ENCODE results near the gene MET. TPM values are rescaled to one million over a fixed set of nuclear protein-coding genes. Genes with fewer than 3 reads are reported as not detected.

The MET gene
- total RNA-seq, 2 donors from 2014 or later, result 15.8 to 18.6 TPM

DNA sequence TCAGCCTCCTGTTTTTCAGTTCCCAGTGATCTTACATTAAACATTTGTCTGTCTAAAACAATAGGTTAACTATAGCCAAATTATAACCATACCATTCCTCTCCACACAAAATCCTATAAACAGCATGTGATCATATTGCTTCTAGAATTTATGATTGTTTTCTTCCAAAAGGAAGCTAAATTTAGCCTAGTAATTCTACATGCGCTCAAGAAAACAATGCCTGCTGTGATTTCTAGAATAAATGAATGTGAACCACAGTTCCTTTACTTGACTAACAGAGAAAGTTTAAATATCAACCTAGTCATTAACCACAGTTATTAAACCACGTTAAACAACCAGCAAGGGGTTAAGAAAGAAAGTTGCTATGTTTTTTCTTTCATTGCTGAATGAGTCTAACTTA lies 26.4 kb downstream of the MET start:
- Histone ChIP-seq H3K27ac (no peak overlapping the region), H3K27me3 (replicated peaks; ENCODE audit: insufficient read depth) (no peaks in the 10 kb centered on the region)

DNA sequence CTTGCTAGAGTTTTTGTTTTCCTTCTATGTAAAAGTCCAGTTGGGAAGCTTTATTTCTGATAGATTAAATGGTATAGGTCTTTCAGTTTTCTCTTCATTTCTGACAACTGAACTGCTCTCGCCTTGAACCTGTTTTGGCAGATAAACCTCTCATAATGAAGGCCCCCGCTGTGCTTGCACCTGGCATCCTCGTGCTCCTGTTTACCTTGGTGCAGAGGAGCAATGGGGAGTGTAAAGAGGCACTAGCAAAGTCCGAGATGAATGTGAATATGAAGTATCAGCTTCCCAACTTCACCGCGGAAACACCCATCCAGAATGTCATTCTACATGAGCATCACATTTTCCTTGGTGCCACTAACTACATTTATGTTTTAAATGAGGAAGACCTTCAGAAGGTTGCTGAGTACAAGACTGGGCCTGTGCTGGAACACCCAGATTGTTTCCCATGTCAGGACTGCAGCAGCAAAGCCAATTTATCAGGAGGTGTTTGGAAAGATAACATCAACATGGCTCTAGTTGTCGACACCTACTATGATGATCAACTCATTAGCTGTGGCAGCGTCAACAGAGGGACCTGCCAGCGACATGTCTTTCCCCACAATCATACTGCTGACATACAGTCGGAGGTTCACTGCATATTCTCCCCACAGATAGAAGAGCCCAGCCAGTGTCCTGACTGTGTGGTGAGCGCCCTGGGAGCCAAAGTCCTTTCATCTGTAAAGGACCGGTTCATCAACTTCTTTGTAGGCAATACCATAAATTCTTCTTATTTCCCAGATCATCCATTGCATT lies 27.1 kb downstream of the MET start:
- no peaks in the 10 kb centered on the region for H3K36me3 ChIP-seq
- no peak for DNase-seq (ENCODE audit: low spot score)
- H3K27ac ChIP-seq, result no peak overlapping the region
- no peaks in the 10 kb centered on the region for H3K4me1 ChIP-seq (ENCODE audit: control insufficient read depth in 1 of 2, low read depth in 2 of 2)
- TF ChIP-seq, protein P1, sequence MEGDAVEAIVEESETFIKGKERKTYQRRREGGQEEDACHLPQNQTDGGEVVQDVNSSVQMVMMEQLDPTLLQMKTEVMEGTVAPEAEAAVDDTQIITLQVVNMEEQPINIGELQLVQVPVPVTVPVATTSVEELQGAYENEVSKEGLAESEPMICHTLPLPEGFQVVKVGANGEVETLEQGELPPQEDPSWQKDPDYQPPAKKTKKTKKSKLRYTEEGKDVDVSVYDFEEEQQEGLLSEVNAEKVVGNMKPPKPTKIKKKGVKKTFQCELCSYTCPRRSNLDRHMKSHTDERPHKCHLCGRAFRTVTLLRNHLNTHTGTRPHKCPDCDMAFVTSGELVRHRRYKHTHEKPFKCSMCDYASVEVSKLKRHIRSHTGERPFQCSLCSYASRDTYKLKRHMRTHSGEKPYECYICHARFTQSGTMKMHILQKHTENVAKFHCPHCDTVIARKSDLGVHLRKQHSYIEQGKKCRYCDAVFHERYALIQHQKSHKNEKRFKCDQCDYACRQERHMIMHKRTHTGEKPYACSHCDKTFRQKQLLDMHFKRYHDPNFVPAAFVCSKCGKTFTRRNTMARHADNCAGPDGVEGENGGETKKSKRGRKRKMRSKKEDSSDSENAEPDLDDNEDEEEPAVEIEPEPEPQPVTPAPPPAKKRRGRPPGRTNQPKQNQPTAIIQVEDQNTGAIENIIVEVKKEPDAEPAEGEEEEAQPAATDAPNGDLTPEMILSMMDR (IDR thresholded peaks at IDR 0.05), result no peak
- H3K4me3 ChIP-seq, result no peak overlapping the region
- H3K27me3 ChIP-seq (replicated peaks; ENCODE audit: insufficient read depth), result no peaks in the 10 kb centered on the region
- H3K9me3 ChIP-seq, result no peaks in the 10 kb centered on the region
- ATAC-seq (ENCODE audit: insufficient number of reproducible peaks, low FRiP score, low read depth), result no peak

More for the DNA sequence above, 26.4 kb downstream of the MET start:
- TF ChIP-seq, protein P1 (IDR thresholded peaks at IDR 0.05), result no peak
- Histone ChIP-seq H3K9me3 (no peaks in the 10 kb centered on the region), H3K4me1 (ENCODE audit: control insufficient read depth in 1 of 2, low read depth in 2 of 2) (no peaks in the 10 kb centered on the region), H3K4me3 (no peak overlapping the region), H3K36me3 (no peaks in the 10 kb centered on the region)
- ATAC-seq (ENCODE audit: insufficient number of reproducible peaks, low FRiP score, low read depth) (no peak), DNase-seq (ENCODE audit: low spot score) (no peak)

DNA sequence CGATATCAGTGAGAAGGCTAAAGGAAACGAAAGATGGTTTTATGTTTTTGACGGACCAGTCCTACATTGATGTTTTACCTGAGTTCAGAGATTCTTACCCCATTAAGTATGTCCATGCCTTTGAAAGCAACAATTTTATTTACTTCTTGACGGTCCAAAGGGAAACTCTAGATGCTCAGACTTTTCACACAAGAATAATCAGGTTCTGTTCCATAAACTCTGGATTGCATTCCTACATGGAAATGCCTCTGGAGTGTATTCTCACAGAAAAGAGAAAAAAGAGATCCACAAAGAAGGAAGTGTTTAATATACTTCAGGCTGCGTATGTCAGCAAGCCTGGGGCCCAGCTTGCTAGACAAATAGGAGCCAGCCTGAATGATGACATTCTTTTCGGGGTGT lies 27.7 kb downstream of the MET start:
- DNase-seq (ENCODE audit: low spot score), result no peak
- Histone ChIP-seq H3K9me3 (no peaks in the 10 kb centered on the region), H3K4me3 (no peak overlapping the region), H3K27ac (no peak overlapping the region), H3K4me1 (ENCODE audit: control insufficient read depth in 1 of 2, low read depth in 2 of 2) (no peaks in the 10 kb centered on the region), H3K36me3 (no peaks in the 10 kb centered on the region), H3K27me3 (replicated peaks; ENCODE audit: insufficient read depth) (no peaks in the 10 kb centered on the region)
- no peak for ATAC-seq (ENCODE audit: insufficient number of reproducible peaks, low FRiP score, low read depth)
- TF ChIP-seq, protein P1 (IDR thresholded peaks at IDR 0.05), result no peak

DNA sequence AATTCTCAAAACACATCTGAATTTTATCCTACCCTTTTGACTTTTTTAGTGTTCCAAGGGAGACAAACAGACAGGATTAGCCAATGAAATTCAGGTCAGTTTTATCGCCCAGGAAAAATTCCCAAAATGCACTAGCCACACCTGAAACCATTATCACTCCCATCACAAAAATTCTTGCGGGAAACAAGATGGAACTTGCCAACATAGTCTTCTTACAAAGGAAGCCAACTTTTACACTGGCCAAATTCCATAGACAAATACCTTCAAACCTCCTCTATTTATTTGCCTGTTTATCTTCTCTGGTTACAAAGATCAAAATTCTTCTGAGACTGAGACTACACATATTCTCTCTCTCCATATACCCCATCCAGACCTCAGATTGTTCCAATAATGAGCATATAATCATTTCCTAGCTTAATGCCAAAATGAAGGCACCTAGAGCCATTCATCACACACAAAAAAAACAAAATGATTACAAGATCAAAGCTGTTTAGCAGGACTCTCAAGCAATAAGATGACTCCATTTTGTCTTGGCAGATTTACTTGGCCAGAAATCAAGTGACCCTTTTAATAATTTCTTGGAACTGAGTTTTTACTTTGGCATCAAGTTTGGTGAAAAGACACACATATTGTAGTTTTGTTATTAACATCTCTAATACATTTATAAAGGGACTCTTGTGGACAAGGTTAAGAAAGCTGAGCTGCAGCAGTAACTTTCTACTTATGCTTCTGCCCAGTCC lies 30.2 kb downstream of the MET start:
- Histone ChIP-seq H3K9me3 (no peaks in the 10 kb centered on the region), H3K36me3 (no peaks in the 10 kb centered on the region), H3K27ac (no peak overlapping the region), H3K27me3 (replicated peaks; ENCODE audit: insufficient read depth) (no peaks in the 10 kb centered on the region), H3K4me1 (ENCODE audit: control insufficient read depth in 1 of 2, low read depth in 2 of 2) (peaks cover 0 to 7% of the 10 kb centered on the region in 2 donors), H3K4me3 (no peak overlapping the region)
- DNase-seq (ENCODE audit: low spot score) (no peak), ATAC-seq (ENCODE audit: insufficient number of reproducible peaks, low FRiP score, low read depth) (no peak)
- TF ChIP-seq, protein P1 (IDR thresholded peaks at IDR 0.05), result no peak

DNA sequence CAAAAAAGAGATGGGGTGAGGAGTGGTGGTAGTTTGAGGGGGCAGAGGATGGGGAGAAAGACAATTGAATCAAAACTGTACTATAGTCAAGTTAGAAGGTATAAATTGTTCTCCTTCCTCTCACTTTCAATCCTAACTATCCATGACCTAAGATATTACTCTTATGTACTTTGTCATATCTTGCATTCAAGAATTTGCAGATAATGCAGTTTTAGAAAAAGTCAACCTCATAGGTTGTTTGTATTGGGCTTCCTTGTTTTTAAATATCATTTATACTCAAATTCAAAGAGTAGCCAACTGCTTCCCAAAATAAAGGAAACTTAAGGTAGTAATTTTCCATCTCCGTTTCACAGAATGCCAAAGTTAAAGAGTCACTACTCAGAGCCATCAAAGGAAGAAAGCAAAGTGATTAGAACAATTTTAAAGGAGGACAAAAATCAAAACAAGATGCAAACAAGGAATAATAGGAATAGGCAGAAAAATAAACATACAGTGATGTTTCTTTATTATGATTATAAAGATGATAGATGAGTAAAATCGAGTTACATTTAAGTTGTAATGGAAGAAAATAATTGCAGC lies 32.7 kb downstream of the MET start:
- DNase-seq (ENCODE audit: low spot score), result no peak

More for the DNA sequence above, 32.7 kb downstream of the MET start:
- Histone ChIP-seq H3K9me3 (no peaks in the 10 kb centered on the region), H3K4me3 (no peak overlapping the region), H3K4me1 (ENCODE audit: control insufficient read depth in 1 of 2, low read depth in 2 of 2) (peaks cover 0 to 7% of the 10 kb centered on the region in 2 donors), H3K36me3 (no peaks in the 10 kb centered on the region), H3K27ac (no peak overlapping the region), H3K27me3 (replicated peaks; ENCODE audit: insufficient read depth) (no peaks in the 10 kb centered on the region)
- TF ChIP-seq, protein P1 (IDR thresholded peaks at IDR 0.05), result no peak
- ATAC-seq (ENCODE audit: insufficient number of reproducible peaks, low FRiP score, low read depth), result no peak

Data from thoracic aorta (tissue), 2 donors.